Astrocyte of the cerebellum (primary cell): ENCODE results near the gene INTS11.
A peak's percentile ranks its signal among the peaks of the same experiment; 100 is the strongest.
"Not testable (repeated sequence)": the region's sequence is repeated elsewhere in the genome, so short reads cannot be mapped to it uniquely, and the experiment has no call there.

Experiments used
- DNase-seq: peaks from one replicate; pipeline ENCODE4 v3.0.0-alpha.2; 2011; ENCODE audit warnings: low read depth
- H3K4me3 ChIP-seq: 2 replicates; pipeline ENCODE4 v1.5.1; 2011; ENCODE audit warnings: mild to moderate bottlenecking, low read depth, low read length, moderate library complexity
- CTCF ChIP-seq: IDR thresholded peaks from 2 replicates; pipeline ENCODE4 v1.5.1; 2012; ENCODE audit warnings: low read length, low read depth, moderate library complexity, mild to moderate bottlenecking; ENCODE audit errors: missing control alignments
- in situ Hi-C: cut with HindIII; loops from 2 replicates; pipeline ENCODE4 v1.10.0; 2017; ENCODE audit warnings: low sequenced_read_pairs

The INTS11 gene

GRCh38 chr1:1370771-1371300 lies 46.4 kb upstream of the INTS11 start:
- DNase-seq: no peak
- H3K4me3 ChIP-seq: no peak overlapping the region
- TF ChIP-seq CTCF: no peak
- in situ Hi-C loops: loop anchor here (5.0 kb wide), 1 partner anchor 121 kb away; no protein-coding TSS in a partner anchor

DNA sequence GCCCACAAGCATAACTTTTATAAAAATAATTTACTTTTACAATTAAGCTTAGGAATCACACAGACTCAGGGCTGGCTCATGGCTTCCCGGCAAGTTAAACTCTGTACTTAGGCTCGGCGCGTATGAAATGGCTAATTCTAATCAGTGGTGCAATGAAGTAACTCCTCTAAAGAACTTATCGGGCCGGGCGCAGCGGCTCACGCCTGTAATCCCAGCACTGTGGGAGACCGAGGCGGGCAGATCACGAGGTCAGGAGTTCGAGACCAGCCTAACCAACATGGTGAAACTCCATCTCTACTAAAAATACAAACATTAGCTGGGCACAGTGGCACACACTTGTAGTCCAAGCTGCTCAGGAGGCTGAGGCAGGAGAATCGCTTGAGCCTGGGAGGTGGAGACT lies 45.6 kb upstream of the INTS11 start:
- in situ Hi-C loops: loop anchor here (5.0 kb wide), 1 partner anchor 122 kb away; no protein-coding TSS in a partner anchor
- DNase-seq, H3K4me3 ChIP-seq: not testable (repeated sequence)

DNA sequence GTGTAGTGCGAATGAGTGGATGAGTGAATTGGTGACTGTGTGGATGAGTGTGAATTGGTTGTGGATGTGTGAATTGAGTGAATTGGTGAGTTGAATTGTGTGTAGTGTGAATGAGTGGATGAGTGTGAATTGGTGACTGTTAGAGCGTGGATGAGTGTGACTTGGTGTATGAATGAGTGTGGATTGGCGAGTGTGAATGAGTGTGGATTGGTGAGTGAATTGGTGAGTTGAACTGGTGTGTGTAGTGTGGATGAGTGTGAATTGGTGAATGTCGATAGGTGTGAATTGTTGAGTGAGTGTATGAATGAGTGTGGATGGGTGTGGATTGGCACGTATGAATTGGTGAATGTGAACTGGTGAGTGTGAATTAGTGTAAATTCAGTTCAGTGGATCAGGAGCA lies 42.9 kb upstream of the INTS11 start:
- TF ChIP-seq CTCF: no peak
- DNase-seq: no peak
- H3K4me3 ChIP-seq: no peak overlapping the region
- in situ Hi-C loops: no loop called here

GRCh38 chr1:1366699-1367066 lies 42.2 kb upstream of the INTS11 start:
- H3K4me3 ChIP-seq: no peak overlapping the region
- TF ChIP-seq CTCF: no peak
- DNase-seq: no peak
- in situ Hi-C loops: no loop called here

DNA sequence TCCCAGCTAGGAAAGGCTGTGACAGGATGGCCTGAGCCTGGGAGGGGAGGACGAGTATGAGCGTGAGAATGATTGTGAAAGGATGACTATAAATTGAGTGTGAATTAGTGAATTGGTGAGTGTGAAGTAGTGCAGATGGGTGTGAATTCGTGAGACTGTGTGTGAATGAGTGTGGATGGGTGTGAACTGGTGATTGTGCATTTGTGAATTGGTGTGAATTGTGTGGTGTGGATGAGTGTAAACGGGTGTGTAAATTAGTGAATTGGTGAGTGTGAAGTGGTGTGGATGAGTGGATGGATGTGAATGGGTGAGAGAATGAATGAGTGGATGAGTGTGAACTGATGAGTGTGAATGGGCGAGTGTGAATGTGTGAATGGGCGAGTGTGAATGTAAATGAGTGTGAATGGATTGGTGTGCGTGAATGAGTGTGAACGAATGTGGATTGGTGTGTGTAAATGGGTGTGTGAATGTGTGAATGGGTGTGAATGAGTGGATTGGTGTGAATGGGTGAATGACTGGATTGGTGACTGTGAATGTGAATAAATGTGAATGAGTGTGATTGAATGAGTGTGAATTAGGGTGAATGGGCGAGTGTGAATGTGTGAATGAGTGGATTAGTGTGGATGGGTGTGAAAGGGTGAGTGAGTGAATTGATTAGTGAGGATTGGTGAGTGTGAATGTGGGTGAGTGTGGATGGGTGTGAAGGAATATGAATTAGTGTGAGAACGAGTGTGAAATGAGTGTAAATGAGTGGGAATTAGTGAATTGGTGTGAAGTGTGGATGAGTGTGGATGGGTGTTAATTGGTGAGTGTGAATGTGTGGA lies 41.6 kb upstream of the INTS11 start:
- in situ Hi-C loops: no loop called here
- TF ChIP-seq CTCF: no peak
- no peak overlapping the region for H3K4me3 ChIP-seq
- DNase-seq: no peak

DNA sequence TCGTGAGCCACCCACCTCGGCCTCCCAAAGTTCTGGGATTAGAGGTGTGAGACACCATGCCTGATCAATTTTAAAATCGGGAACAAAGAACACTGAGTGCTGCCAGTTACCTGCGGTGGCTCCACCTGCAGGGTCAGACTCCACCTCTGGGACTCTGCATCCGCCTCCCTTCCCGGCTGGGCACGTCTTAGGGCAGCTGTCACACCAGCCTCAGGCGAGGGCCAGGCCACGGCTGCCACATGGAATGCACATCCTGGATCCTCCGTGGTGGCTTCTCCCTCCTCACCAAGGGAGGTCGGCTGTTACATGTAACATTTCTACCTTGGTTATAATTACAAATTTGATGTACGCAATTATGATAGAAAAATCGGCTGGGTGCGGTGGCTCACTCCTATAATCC lies 39.8 kb upstream of the INTS11 start:
- no peak for DNase-seq
- H3K4me3 ChIP-seq: no peak overlapping the region
- no peak for TF ChIP-seq CTCF
- in situ Hi-C loops: no loop called here

- no peak for DNase-seq
- H3K4me3 ChIP-seq: no peak overlapping the region
- peak; percentile 45 for TF ChIP-seq CTCF
- in situ Hi-C loops: no loop called here
Measured at GRCh38 chr1:1361982-1362423, 37.5 kb upstream of the INTS11 start.
